Measurements from ENCODE around the gene PRKCQ. TPM values are rescaled to one million over a fixed set of nuclear protein-coding genes. Genes with fewer than 3 reads are reported as not detected.

PRKCQ gene
- total RNA-seq, 1 experiment from 2014 or later = 4.0 TPM

- no peak for DNase-seq
- H4K20me1 ChIP-seq (ENCODE audit: insufficient read depth) = no peaks in the 10 kb centered on the region
- ChIA-PET CTCF (no interaction called here), POLR2A (ENCODE audit: unreplicated experiment) (no interaction called here)
- no peaks in the 10 kb centered on the region for H3K36me3 ChIP-seq (ENCODE audit: low read depth)
- no peaks in the 10 kb centered on the region for H3F3A ChIP-seq (ENCODE audit: insufficient read depth, low read depth)
- no peak for TF ChIP-seq EZH2 (IDR thresholded peaks at IDR 0.05; ENCODE audit: low read depth)
- no peak for TF ChIP-seq CTCF (conservative IDR thresholded peaks at IDR 0.05)
- no peaks in the 10 kb centered on the region for H3K9me3 ChIP-seq (ENCODE audit: insufficient read depth, low read depth)
- no peak overlapping the region for H2AFZ ChIP-seq
- BruUV-seq (replicated peaks) = no TSS peak
- intact Hi-C loops (cut with micrococcal nuclease; ENCODE audit: unreplicated experiment) = no loop called here
- no peaks in the 10 kb centered on the region for H3K4me1 ChIP-seq (replicated peaks; ENCODE audit: insufficient read depth)
- no peak overlapping the region for H3K4me2 ChIP-seq
- H3K27ac ChIP-seq = no peak overlapping the region
- no peak overlapping the region for H3K4me3 ChIP-seq
- H3K79me2 ChIP-seq (ENCODE audit: low read depth) = no peaks in the 10 kb centered on the region
- no peaks in the 10 kb centered on the region for H3K9me2 ChIP-seq (ENCODE audit: insufficient read depth)
- no peaks in the 10 kb centered on the region for H3K27me3 ChIP-seq (ENCODE audit: insufficient read depth, low read depth)
These were observed 8.8 kb upstream of the PRKCQ start for GRCh38 chr10:6588845-6589244.

- Histone ChIP-seq H3F3A (ENCODE audit: insufficient read depth, low read depth) (no peaks in the 10 kb centered on the region), H3K27me3 (ENCODE audit: insufficient read depth, low read depth) (no peaks in the 10 kb centered on the region), H3K36me3 (ENCODE audit: low read depth) (no peaks in the 10 kb centered on the region), H3K9me3 (ENCODE audit: insufficient read depth, low read depth) (no peaks in the 10 kb centered on the region), H2AFZ (no peak overlapping the region), H4K20me1 (ENCODE audit: insufficient read depth) (no peaks in the 10 kb centered on the region), H3K4me3 (no peak overlapping the region), H3K4me2 (no peak overlapping the region), H3K79me2 (ENCODE audit: low read depth) (no peaks in the 10 kb centered on the region), H3K9me2 (ENCODE audit: insufficient read depth) (no peaks in the 10 kb centered on the region), H3K27ac (no peak overlapping the region), H3K4me1 (replicated peaks; ENCODE audit: insufficient read depth) (no peaks in the 10 kb centered on the region)
- ChIA-PET CTCF (no interaction called here), POLR2A (ENCODE audit: unreplicated experiment) (no interaction called here)
- DNase-seq = no peak
- BruUV-seq (replicated peaks) = no TSS peak
- intact Hi-C loops (cut with micrococcal nuclease; ENCODE audit: unreplicated experiment) = no loop called here
- TF ChIP-seq CTCF (conservative IDR thresholded peaks at IDR 0.05) = no peak
- no peak for TF ChIP-seq EZH2 (IDR thresholded peaks at IDR 0.05; ENCODE audit: low read depth)
These were observed 8.0 kb upstream of the PRKCQ start for GRCh38 chr10:6588082-6588481.

DNA sequence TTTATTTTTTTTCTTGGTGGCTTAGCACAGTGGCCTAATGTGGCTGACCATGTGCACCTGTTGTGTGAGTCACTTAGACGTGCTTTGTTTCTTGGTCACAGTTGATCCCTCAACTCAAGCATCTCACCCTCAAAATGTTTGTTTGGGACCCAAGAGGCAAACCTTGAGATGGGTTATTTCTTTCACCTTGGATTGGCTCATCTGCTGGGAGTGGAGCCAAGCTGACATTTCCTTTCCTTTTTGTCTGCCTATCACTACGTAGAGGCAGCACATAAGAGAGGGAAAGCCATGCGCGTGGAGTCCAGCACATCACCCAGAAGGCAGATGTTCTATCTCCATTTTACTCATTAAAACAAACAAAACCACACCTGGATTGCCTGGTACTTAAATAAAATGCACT is 6.4 kb upstream of the PRKCQ start:
- Histone ChIP-seq H3K36me3 (ENCODE audit: low read depth) (no peaks in the 10 kb centered on the region), H3K4me2 (no peak overlapping the region), H3K4me1 (replicated peaks; ENCODE audit: insufficient read depth) (no peaks in the 10 kb centered on the region), H3F3A (ENCODE audit: insufficient read depth, low read depth) (no peaks in the 10 kb centered on the region), H3K9me2 (ENCODE audit: insufficient read depth) (no peaks in the 10 kb centered on the region), H3K27me3 (ENCODE audit: insufficient read depth, low read depth) (no peaks in the 10 kb centered on the region), H3K9me3 (ENCODE audit: insufficient read depth, low read depth) (no peaks in the 10 kb centered on the region), H4K20me1 (ENCODE audit: insufficient read depth) (no peaks in the 10 kb centered on the region), H2AFZ (no peak overlapping the region), H3K27ac (no peak overlapping the region), H3K4me3 (no peak overlapping the region), H3K79me2 (ENCODE audit: low read depth) (no peaks in the 10 kb centered on the region)
- ChIA-PET POLR2A (ENCODE audit: unreplicated experiment) (no interaction called here), CTCF (no interaction called here)
- DNase-seq = no peak
- TF ChIP-seq EZH2 (IDR thresholded peaks at IDR 0.05; ENCODE audit: low read depth) (no peak), CTCF (conservative IDR thresholded peaks at IDR 0.05) (no peak)
- intact Hi-C loops (cut with micrococcal nuclease; ENCODE audit: unreplicated experiment) = no loop called here
- no TSS peak for BruUV-seq (replicated peaks)
